Neutrophil (primary cell): ENCODE results near the gene DRD2.

Experiments used
- H3K27ac ChIP-seq: fragments of 200-600 bp; sonication (generic); 2 replicates; pipeline ENCODE4 v1.5.1; 2016; ENCODE audit warnings: mild to moderate bottlenecking, moderate library complexity
- H3K27me3 ChIP-seq: fragments of 200-600 bp; sonication (generic); 2 replicates; pipeline ENCODE4 v1.6.0; 2016; ENCODE audit warnings: mild to moderate bottlenecking
- H3K36me3 ChIP-seq: fragments of 200-600 bp; sonication (generic); 2 replicates; pipeline ENCODE4 v1.5.1; 2017
- H3K4me1 ChIP-seq, 2 experiments: fragments of 200-600 bp in 1 of 2; sonication (generic) in 1 of 2; 1 replicate in 1 of 2; 2 replicates in 1 of 2; pipeline versions ENCODE4 v1.5.1 to v1.6.1; 2013 to 2016; ENCODE audit warnings: low read depth in 1 of 2, low read length in 1 of 2, mild to moderate bottlenecking in 1 of 2, moderate library complexity in 1 of 2; ENCODE audit not compliant: control insufficient read depth in 1 of 2, insufficient read depth in 1 of 2
- H3K4me3 ChIP-seq, 2 experiments: fragments of 200-600 bp in 1 of 2; sonication (generic) in 1 of 2; 1 replicate in 1 of 2; 2 replicates in 1 of 2; pipeline ENCODE4 v1.5.1; 2013 to 2016; ENCODE audit warnings: low read depth in 1 of 2, low read length in 1 of 2, mild to moderate bottlenecking in 1 of 2, moderate library complexity in 1 of 2
- H3K9me3 ChIP-seq: fragments of 200-600 bp; sonication (generic); 2 replicates; pipeline ENCODE4 v1.5.1; 2016
- CTCF ChIP-seq: fragments of 200-600 bp; sonication (generic); IDR thresholded peaks from 2 replicates; pipeline ENCODE4 v1.5.1; 2016; ENCODE audit warnings: antibody characterized with exemption

Gene DRD2

GRCh38 chr11:113484223-113484622, 9.0 kb upstream of the DRD2 start:
- TF ChIP-seq CTCF, result no peak
- no peaks in the 10 kb centered on the region for H3K36me3 ChIP-seq
- peaks cover 29% of the 10 kb centered on the region for H3K27me3 ChIP-seq

DNA sequence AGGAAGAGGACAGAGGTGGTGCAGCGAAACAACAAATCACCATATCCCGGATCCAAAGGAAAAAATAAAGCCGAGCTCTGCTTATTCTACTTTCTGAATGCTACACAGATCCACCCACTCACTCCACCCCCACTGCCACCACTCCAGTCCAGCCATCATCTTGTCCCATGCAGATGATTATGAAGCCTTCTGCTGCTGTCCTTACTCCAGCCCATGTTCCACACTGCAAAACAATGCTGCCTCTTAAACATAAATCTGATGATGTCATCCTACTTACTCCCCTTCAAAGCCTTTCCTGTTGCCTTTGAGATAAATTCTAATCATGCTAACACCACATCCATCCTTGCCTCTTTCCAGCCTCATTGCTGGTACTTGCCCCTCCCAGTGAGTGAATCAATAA, 6.5 kb upstream of the DRD2 start:
- H3K4me1 ChIP-seq, result no peaks in the 10 kb centered on the region
- H3K36me3 ChIP-seq, result no peaks in the 10 kb centered on the region
- TF ChIP-seq CTCF, result no peak
- H3K27me3 ChIP-seq, result peaks cover 55% of the 10 kb centered on the region
- H3K27ac ChIP-seq, result no peak overlapping the region
- no peaks in the 10 kb centered on the region for H3K9me3 ChIP-seq
- H3K4me3 ChIP-seq, result no peak overlapping the region

More at GRCh38 chr11:113484223-113484622, 9.0 kb upstream of the DRD2 start:
- Histone ChIP-seq H3K27ac (no peak overlapping the region), H3K4me1 (no peaks in the 10 kb centered on the region), H3K4me3 (no peak overlapping the region), H3K9me3 (no peaks in the 10 kb centered on the region)

- TF ChIP-seq CTCF, result no peak
- H3K4me3 ChIP-seq, result no peak overlapping the region
- peaks cover 59% of the 10 kb centered on the region for H3K27me3 ChIP-seq
- no peaks in the 10 kb centered on the region for H3K9me3 ChIP-seq
- H3K36me3 ChIP-seq, result no peaks in the 10 kb centered on the region
- no peaks in the 10 kb centered on the region for H3K4me1 ChIP-seq
- H3K27ac ChIP-seq, result no peak overlapping the region
These were observed 6.0 kb upstream of the DRD2 start for GRCh38 chr11:113481226-113481625.

- Histone ChIP-seq H3K4me3 (no peak overlapping the region), H3K27me3 (peaks cover 89% of the 10 kb centered on the region), H3K36me3 (no peaks in the 10 kb centered on the region), H3K4me1 (no peaks in the 10 kb centered on the region), H3K27ac (no peak overlapping the region), H3K9me3 (no peaks in the 10 kb centered on the region)
- no peak for TF ChIP-seq CTCF
These were observed 2.1 kb upstream of the DRD2 start for GRCh38 chr11:113477321-113477720.

- H3K4me1 ChIP-seq, result no peaks in the 10 kb centered on the region
- H3K27ac ChIP-seq, result no peak overlapping the region
- peaks cover 96% of the 10 kb centered on the region for H3K27me3 ChIP-seq
- no peaks in the 10 kb centered on the region for H3K9me3 ChIP-seq
- TF ChIP-seq CTCF, result no peak
- H3K36me3 ChIP-seq, result no peaks in the 10 kb centered on the region
- no peak overlapping the region for H3K4me3 ChIP-seq
These were observed 1.4 kb upstream of the DRD2 start for GRCh38 chr11:113476553-113476952.
